NCI-H187 treated with DMSO at 0.1 percent for 48 hours (cell line): ENCODE data around the gene FMNL2.

Experiments
- DNase-seq: peaks from one replicate; lab custom pipeline; 2025; lab: John Stamatoyannopoulos, UW

FMNL2 gene

GRCh38 chr2:152405206-152406118 lies 70.5 kb downstream of the FMNL2 start:
- DNase-seq, result no peak

GRCh38 chr2:152406119-152406835 lies 71.3 kb downstream of the FMNL2 start:
- no peak for DNase-seq

DNA sequence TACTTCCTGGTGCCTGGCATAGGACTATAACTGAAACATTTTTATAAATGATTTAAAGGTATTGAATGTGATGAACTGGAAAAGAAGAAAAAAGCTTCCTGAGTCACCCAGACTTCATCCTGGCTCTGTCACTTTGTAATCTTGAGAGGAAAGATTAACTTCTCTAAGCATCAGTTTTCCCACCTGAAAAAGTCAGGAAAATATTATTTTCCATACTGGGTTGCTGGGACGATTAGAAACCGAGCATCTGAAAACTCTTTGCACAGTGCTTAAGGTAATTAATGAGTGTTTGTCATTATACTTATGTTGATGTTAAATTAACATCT lies 71.8 kb downstream of the FMNL2 start:
- no peak for DNase-seq

GRCh38 chr2:152407204-152407721 lies 72.3 kb downstream of the FMNL2 start:
- DNase-seq, result no peak

GRCh38 chr2:152407806-152408205 lies 72.8 kb downstream of the FMNL2 start:
- no peak for DNase-seq

- no peak for DNase-seq
Measured at GRCh38 chr2:152408254-152408653, 73.3 kb downstream of the FMNL2 start.

DNA sequence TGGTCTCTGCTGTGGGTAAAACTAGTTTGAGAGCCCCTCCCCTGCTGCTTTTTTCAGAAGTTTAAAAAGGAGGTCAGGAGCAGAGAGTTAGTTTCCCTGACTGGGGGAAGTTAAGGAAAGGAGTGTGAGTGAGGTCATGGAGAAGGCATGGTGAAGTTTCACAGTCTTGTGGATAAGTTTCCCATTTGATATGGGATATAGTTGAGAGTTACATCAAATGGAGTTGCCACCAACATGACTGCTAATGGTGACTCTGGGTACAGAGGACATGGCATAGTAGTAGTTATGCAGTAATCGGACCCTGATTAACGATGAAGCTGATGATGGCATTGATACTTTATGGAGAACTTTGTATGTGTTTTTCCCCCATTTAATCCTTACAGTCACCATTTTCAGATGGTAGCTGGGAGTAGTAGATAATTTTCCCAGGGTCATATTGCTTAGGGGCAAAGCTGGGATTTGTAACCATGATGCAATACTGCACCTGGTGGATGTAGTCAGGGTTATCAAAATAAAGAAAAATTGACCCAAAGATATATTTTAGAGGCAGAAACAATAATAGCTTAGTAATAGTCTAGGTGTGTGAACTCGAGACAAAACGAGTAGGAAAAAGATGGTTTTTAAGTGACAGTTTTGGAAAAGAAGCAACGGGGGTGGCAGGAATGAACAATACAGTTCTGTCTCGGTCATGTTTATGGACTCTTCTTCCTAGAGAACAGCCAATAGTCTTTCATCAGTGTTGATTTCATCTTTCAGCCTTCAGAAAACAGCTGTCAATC lies 74.6 kb downstream of the FMNL2 start:
- DNase-seq, result no peak

GRCh38 chr2:152410165-152410597 lies 75.2 kb downstream of the FMNL2 start:
- no peak for DNase-seq

DNA sequence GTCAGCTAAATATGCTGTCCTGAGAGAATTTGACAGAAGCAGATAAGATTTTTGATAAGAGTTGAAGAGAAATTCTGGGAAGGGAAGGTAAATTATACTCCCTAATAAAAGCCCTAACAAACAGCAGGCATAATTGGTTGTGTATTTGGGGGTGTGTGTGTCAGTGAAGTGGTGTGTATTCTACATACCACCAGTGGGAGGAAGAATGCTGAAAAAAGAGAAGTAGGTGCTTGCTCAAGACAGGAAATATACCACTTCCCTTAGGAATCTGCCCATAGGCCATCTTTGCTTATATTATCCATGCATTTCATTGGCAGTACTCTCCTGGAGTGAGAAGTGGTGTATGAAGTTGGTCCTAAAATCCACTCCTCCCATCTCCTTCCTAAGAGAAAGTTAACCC lies 76.2 kb downstream of the FMNL2 start:
- no peak for DNase-seq

GRCh38 chr2:152413228-152414030 lies 78.5 kb downstream of the FMNL2 start:
- DNase-seq, result no peak

GRCh38 chr2:152415231-152415642 lies 80.3 kb downstream of the FMNL2 start:
- no peak for DNase-seq

- DNase-seq, result no peak
Measured at GRCh38 chr2:152415796-152416195, 80.8 kb downstream of the FMNL2 start.

DNA sequence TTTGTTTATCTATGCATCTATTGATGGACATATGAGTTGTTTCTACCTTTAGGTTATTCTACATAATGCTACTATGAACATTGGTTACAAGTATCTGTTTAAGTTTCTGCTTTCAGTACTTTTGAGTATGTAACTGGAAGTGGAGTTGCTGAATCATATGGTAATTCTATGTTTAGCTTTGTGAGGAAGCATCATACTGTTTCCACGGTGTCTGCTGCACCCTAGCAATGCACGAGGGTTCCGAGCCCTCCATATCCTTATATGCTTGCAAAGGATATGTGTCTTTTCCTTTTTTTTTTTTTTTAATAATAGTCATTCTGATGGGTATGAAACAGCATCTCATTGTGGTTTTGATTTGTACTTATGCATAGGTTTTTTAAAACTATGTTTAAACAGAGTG lies 83.7 kb downstream of the FMNL2 start:
- no peak for DNase-seq

- no peak for DNase-seq
Measured at GRCh38 chr2:152419944-152420343, 85.0 kb downstream of the FMNL2 start.

- no peak for DNase-seq
Measured at GRCh38 chr2:152420363-152420762, 85.4 kb downstream of the FMNL2 start.

DNA sequence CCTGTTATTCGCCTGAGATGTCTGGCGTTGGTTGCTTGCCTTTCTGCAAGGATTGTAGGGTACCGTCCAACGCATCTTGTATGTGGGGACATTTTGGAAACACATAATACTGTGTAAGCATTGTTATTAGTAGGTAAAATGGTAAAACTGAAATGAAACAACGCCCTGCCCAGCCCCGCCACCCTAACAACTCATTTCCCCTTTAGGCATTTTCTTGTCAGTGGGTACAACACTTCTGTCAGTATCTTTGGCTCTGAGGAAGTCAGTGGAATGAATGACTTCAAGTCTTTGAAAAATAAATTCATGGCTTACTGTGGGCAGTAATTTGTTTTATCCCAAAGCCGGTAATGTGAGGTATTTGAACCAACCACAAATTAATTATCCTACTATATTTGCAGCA lies 86.0 kb downstream of the FMNL2 start:
- no peak for DNase-seq

DNA sequence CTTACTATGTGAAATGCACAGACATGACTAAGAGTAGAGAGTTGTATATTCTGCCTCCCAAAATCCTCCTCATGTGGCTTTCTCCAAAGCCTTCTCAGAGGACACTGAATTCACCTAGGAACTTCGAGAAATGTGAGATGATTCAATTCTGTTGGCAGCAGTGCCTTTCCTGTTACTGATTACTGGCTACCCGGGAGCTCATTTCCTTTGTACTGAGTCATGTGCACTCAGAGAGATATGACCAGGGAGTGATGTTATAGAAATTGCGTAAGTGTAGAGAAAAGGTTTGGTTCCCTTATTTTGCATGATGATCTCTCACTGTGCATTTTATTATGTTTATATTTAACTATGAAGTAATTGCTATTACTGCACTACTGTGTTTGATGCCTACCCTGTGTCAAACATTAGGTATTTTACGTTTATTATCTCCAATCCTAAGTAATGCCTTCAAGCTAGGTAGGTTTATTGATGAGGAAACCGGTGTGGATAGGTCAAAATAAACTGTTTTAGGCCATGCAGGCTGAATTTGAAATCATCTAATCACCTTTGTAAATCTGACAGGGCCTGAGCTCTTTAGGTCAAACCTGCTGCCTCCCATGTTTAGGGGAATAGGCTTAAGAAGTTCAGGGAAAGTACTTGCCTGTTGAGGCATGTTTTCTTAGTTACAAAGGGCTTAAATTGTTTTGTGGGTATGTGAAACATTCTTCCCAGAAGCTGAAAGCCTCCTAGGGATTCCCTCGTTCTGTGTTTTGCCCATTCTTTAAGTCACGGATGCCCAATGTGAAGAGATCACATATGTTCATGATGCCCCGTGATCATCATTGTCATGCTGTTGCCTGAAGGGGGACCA lies 86.8 kb downstream of the FMNL2 start:
- no peak for DNase-seq

DNA sequence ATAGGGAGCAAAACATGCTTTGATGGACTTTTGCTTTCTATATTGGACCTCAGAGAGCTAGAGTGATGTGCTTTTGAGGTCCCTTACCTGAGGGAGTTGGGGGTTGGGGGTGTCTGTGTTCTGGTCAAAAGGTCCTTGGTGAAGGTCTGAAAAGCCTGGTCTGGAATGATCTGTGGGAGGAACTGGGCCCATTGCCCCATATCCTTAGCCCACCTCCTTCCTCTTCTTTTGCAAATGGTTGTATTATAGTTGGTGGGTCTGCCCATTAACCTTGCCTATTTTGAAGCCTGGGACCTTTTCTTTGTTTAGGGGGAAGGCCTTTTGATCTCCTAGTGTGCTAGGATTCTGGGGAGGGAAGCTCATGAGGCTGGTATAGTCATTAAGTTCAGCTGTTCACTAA lies 88.7 kb downstream of the FMNL2 start:
- DNase-seq, result no peak

DNA sequence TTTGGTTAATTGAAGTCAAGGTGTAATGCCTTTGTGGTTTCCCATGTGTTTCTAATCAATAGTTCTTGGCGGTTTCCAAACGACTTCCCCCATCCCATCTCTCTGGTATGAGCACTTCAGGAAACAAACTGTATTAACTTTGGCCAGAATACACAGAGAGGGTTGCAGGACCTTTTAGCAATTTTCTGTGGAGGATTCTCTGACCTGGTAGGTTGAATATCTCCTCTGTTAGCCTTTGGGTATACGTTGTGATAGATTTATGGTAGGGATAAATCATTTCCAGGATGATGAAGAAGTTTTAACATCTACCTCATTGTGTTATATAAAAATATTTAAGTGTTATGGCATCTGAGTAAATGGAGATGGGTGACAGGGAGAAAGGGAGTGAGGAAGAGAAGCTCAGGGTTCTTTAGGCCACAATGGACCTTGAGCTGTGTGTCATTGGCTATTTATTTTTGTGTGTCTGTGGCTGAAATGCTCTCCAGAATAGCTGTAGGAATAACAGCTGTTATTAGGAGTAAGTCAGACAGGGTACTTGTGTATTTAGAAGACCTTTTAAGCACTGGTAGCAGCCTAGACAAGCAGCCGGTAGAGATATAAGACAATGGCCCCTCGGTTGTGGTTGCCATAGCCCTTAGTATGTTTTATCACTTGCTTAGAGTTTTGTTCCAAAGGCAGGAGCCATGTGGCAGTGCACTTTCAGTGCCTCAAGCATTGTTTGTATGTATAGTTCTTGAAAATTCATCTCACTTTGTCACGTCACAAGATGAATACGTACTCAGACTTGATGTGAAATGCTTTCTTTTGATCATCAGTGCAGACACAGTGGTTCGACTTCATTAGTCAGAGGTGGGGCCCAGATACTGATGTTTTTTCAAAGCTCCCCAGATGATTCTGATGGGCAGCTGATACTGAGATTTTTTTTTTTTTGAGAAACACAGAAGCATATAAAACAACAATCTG lies 91.1 kb downstream of the FMNL2 start:
- no peak for DNase-seq
